Neural progenitor cell (in vitro differentiated cells): Measurements from ENCODE around the gene COP1. TPM values are rescaled to one million over a fixed set of nuclear protein-coding genes. Genes with fewer than 3 reads are reported as not detected.

Experiments
- DNase-seq: peaks from one replicate; pipeline ENCODE4 v3.0.0-alpha.2; 2016; ENCODE audit warnings: low spot score
- H2AFZ ChIP-seq: fragments of 200-600 bp; sonication (generic); replicated peaks from 2 replicates; pipeline ENCODE4 v1.6.1; 2016; ENCODE audit warnings: antibody characterized with exemption
- H3F3A ChIP-seq: fragments of 200-600 bp; sonication (generic); 2 replicates; pipeline ENCODE4 v1.6.1; 2016; ENCODE audit warnings: antibody characterized with exemption, low read depth
- H3K27ac ChIP-seq: fragments of 200-600 bp; sonication (generic); 2 replicates; pipeline ENCODE4 v1.5.1; 2016; ENCODE audit warnings: mild to moderate bottlenecking
- H3K27me3 ChIP-seq: fragments of 200-600 bp; sonication (generic); 2 replicates; pipeline ENCODE4 v1.6.1; 2016; ENCODE audit warnings: mild to moderate bottlenecking, moderate library complexity
- H3K36me3 ChIP-seq: fragments of 200-600 bp; sonication (generic); 2 replicates; pipeline ENCODE4 v1.5.1; 2016
- H3K4me1 ChIP-seq: fragments of 200-600 bp; sonication (generic); 2 replicates; pipeline ENCODE4 v1.6.1; 2016; ENCODE audit warnings: mixed run types
- H3K4me2 ChIP-seq: fragments of 200-600 bp; sonication (generic); 2 replicates; pipeline ENCODE4 v1.6.1; 2016
- H3K4me3 ChIP-seq: fragments of 200-600 bp; sonication (generic); 2 replicates; pipeline ENCODE4 v1.5.1; 2016
- H3K79me2 ChIP-seq: fragments of 200-600 bp; sonication (generic); 2 replicates; pipeline ENCODE4 v1.6.1; 2016; ENCODE audit warnings: low read depth
- H3K9ac ChIP-seq: fragments of 200-600 bp; sonication (generic); 2 replicates; pipeline ENCODE4 v1.6.1; 2016
- H3K9me3 ChIP-seq: fragments of 200-600 bp; sonication (generic); 2 replicates; pipeline ENCODE4 v1.5.1; 2016; ENCODE audit warnings: low read depth
- H4K20me1 ChIP-seq: fragments of 200-600 bp; sonication (generic); 2 replicates; pipeline ENCODE4 v1.6.1; 2016; ENCODE audit warnings: low read depth
- H3K27ac Mint-ChIP-seq: 3 replicates; pipeline ENCODE4 v1.8.0; 2021; ENCODE audit warnings: mixed read lengths
- H3K27me3 Mint-ChIP-seq: 2 replicates; pipeline ENCODE4 v1.8.0; 2022; ENCODE audit warnings: low read depth, mild to moderate bottlenecking, inconsistent platforms, moderate library complexity, mixed read lengths; ENCODE audit not compliant: insufficient read depth
- H3K36me3 Mint-ChIP-seq: 3 replicates; pipeline ENCODE4 v1.8.0; 2021; ENCODE audit warnings: mixed read lengths
- H3K4me1 Mint-ChIP-seq: 3 replicates; pipeline ENCODE4 v1.8.0; 2021; ENCODE audit warnings: mixed read lengths
- H3K4me3 Mint-ChIP-seq: 3 replicates; pipeline ENCODE4 v1.8.0; 2021; ENCODE audit warnings: mild to moderate bottlenecking, moderate library complexity, mixed read lengths
- H3K9me3 Mint-ChIP-seq: 3 replicates; pipeline ENCODE4 v1.8.0; 2020; ENCODE audit warnings: mixed read lengths
- CTCF ChIP-seq: fragments of 200-600 bp; sonication (generic); IDR thresholded peaks from 2 replicates; pipeline ENCODE4 v1.5.1; 2017; ENCODE audit warnings: antibody characterized with exemption, mild to moderate bottlenecking
- EZH2 ChIP-seq: fragments of 200-600 bp; sonication (generic); IDR thresholded peaks from 2 replicates; pipeline ENCODE4 v1.6.1; 2017; ENCODE audit warnings: antibody characterized with exemption, mild to moderate bottlenecking, moderate library complexity
- EZH2phosphoT487 ChIP-seq: fragments of 200-600 bp; sonication (generic); IDR thresholded peaks from 2 replicates; pipeline ENCODE4 v1.6.1; 2017; ENCODE audit warnings: antibody characterized with exemption
- total RNA-seq: library from RNA; depleted of rRNA; stranded (reverse); fragments of >200 nt; gene quantifications from 2 replicates; pipeline ENCODE4 v1.2.3, GENCODE V29; 2015; ENCODE audit warnings: low replicate concordance

The COP1 gene
- total RNA-seq, 1 donor from 2014 or later = 98.5 TPM

GRCh38 chr1:175969231-175969630 lies 237.9 kb downstream of the COP1 start:
- Histone ChIP-seq H3F3A (no peaks in the 10 kb centered on the region), H3K27ac (no peak overlapping the region), H3K9me3 (no peaks in the 10 kb centered on the region), H3K4me1 (no peaks in the 10 kb centered on the region), H3K4me2 (no peak overlapping the region), H3K36me3 (peaks cover 6% of the 10 kb centered on the region), H3K4me3 (no peak overlapping the region), H4K20me1 (no peaks in the 10 kb centered on the region), H3K9ac (no peak overlapping the region), H3K27me3 (no peaks in the 10 kb centered on the region), H2AFZ (no peak overlapping the region), H3K79me2 (no peaks in the 10 kb centered on the region)
- no peak for TF ChIP-seq EZH2
- TF ChIP-seq EZH2phosphoT487 = no peak
- TF ChIP-seq CTCF = no peak
- DNase-seq = no peak
- Mint-ChIP-seq H3K4me1 (no peaks in the 10 kb centered on the region), H3K27ac (no peak overlapping the region), H3K27me3 (no peaks in the 10 kb centered on the region), H3K9me3 (no peaks in the 10 kb centered on the region), H3K4me3 (no peak overlapping the region), H3K36me3 (peaks cover 7% of the 10 kb centered on the region)

GRCh38 chr1:175968486-175969172 lies 238.5 kb downstream of the COP1 start:
- Histone ChIP-seq H3K27me3 (no peaks in the 10 kb centered on the region), H3K27ac (no peak overlapping the region), H3K4me3 (no peak overlapping the region), H4K20me1 (no peaks in the 10 kb centered on the region), H3K4me1 (no peaks in the 10 kb centered on the region), H3K36me3 (peaks cover 6% of the 10 kb centered on the region), H3K9ac (no peak overlapping the region), H2AFZ (no peak overlapping the region), H3K9me3 (no peaks in the 10 kb centered on the region), H3F3A (no peaks in the 10 kb centered on the region), H3K4me2 (no peak overlapping the region), H3K79me2 (no peaks in the 10 kb centered on the region)
- H3K9me3 Mint-ChIP-seq = no peaks in the 10 kb centered on the region
- no peaks in the 10 kb centered on the region for H3K4me1 Mint-ChIP-seq
- H3K27ac Mint-ChIP-seq = no peak overlapping the region
- H3K36me3 Mint-ChIP-seq = peaks cover 7% of the 10 kb centered on the region
- H3K27me3 Mint-ChIP-seq = no peaks in the 10 kb centered on the region
- H3K4me3 Mint-ChIP-seq = no peak overlapping the region
- TF ChIP-seq EZH2phosphoT487 (no peak), EZH2 (no peak)
- DNase-seq = no peak

- no peak for DNase-seq
- H2AFZ ChIP-seq = no peak overlapping the region
- H3K4me2 ChIP-seq = no peak overlapping the region
- H3K4me1 ChIP-seq = no peaks in the 10 kb centered on the region
- Mint-ChIP-seq H3K27ac (no peak overlapping the region), H3K9me3 (no peaks in the 10 kb centered on the region), H3K4me3 (no peak overlapping the region), H3K36me3 (peaks cover 13% of the 10 kb centered on the region), H3K4me1 (peaks cover 6% of the 10 kb centered on the region), H3K27me3 (peaks cover 2% of the 10 kb centered on the region)
- H4K20me1 ChIP-seq = no peaks in the 10 kb centered on the region
- no peaks in the 10 kb centered on the region for H3K36me3 ChIP-seq
- H3K79me2 ChIP-seq = no peaks in the 10 kb centered on the region
- H3K27ac ChIP-seq = no peak overlapping the region
- no peaks in the 10 kb centered on the region for H3K27me3 ChIP-seq
- H3K9me3 ChIP-seq = no peaks in the 10 kb centered on the region
- TF ChIP-seq EZH2 (no peak), EZH2phosphoT487 (no peak), CTCF (no peak)
- H3K9ac ChIP-seq = no peak overlapping the region
- no peaks in the 10 kb centered on the region for H3F3A ChIP-seq
- no peak overlapping the region for H3K4me3 ChIP-seq
Measured at GRCh38 chr1:175963740-175964139, 243.3 kb downstream of the COP1 start.

- Histone ChIP-seq H3K79me2 (no peaks in the 10 kb centered on the region), H3K9ac (no peak overlapping the region), H3K4me2 (no peak overlapping the region), H3K27ac (no peak overlapping the region), H4K20me1 (no peaks in the 10 kb centered on the region), H3K27me3 (no peaks in the 10 kb centered on the region), H3K36me3 (no peaks in the 10 kb centered on the region), H3F3A (no peaks in the 10 kb centered on the region), H2AFZ (no peak overlapping the region), H3K4me1 (no peaks in the 10 kb centered on the region), H3K4me3 (no peak overlapping the region), H3K9me3 (no peaks in the 10 kb centered on the region)
- DNase-seq = no peak
- no peak for TF ChIP-seq EZH2
- no peak for TF ChIP-seq CTCF
- TF ChIP-seq EZH2phosphoT487 = no peak
- H3K4me1 Mint-ChIP-seq = peaks cover 6% of the 10 kb centered on the region
- no peak overlapping the region for H3K27ac Mint-ChIP-seq
- peaks cover 2% of the 10 kb centered on the region for H3K27me3 Mint-ChIP-seq
- no peaks in the 10 kb centered on the region for H3K9me3 Mint-ChIP-seq
- H3K36me3 Mint-ChIP-seq = peaks cover 16% of the 10 kb centered on the region
- H3K4me3 Mint-ChIP-seq = no peak overlapping the region
Measured at GRCh38 chr1:175960169-175960568, 246.9 kb downstream of the COP1 start.
